Urinary bladder (tissue), 4 donors: ENCODE results near the gene IRF5. TPM values are rescaled to one million over a fixed set of nuclear protein-coding genes. Genes with fewer than 3 reads are reported as not detected.

ENCODE experiments used
- DNase-seq: peaks from one replicate; pipeline ENCODE4 v3.0.0-alpha.2; 2015; ENCODE audit errors: extremely low spot score
- H3K27ac ChIP-seq: one replicate; pipeline ENCODE4 v1.5.1; 2013; ENCODE audit warnings: low read depth, mild to moderate bottlenecking, moderate library complexity
- H3K36me3 ChIP-seq: one replicate; pipeline ENCODE4 v1.6.1; 2013; ENCODE audit warnings: mild to moderate bottlenecking, moderate library complexity; ENCODE audit not compliant: insufficient read depth
- H3K4me1 ChIP-seq: one replicate; pipeline ENCODE4 v1.6.1; 2013; ENCODE audit warnings: mild to moderate bottlenecking, moderate library complexity; ENCODE audit not compliant: insufficient read depth
- H3K4me3 ChIP-seq: one replicate; pipeline ENCODE4 v1.5.1; 2013; ENCODE audit warnings: low read depth, low read length
- WGBS: extraction: QIAGEN DNeasy Blood & Tissue Kit; methylation state at CpG from one replicate; pipeline ENCODE4 v1.1.7; 2013; 5-methylcytosine and 5-hydroxymethylcytosine counted together
- polyA plus RNA-seq: library from polyadenylated mRNA; stranded (reverse); fragments of 200-250 nt; gene quantifications from one replicate; pipeline ENCODE4 v1.2.3, GENCODE V29; 2013
- total RNA-seq: library from RNA; depleted of rRNA; stranded (reverse); fragments of >200 nt; gene quantifications from one replicate; pipeline ENCODE4 v1.2.3, GENCODE V29; 2014
- donor health status: healthy with polysubstance abuse.
- donor health status: healthy.

IRF5 gene
- total and polyA plus RNA-seq, 2 donors: 5.0 to 5.3 TPM

- H3K4me1 ChIP-seq: no peaks in the 10 kb centered on the region
- no peak overlapping the region for H3K4me3 ChIP-seq
- WGBS: 78% methylated on average over 16 of the region's 16 CpGs
- no peaks in the 10 kb centered on the region for H3K36me3 ChIP-seq
- DNase-seq: no peak
- H3K27ac ChIP-seq: no peak overlapping the region
Observed at GRCh38 chr7:128922496-128923410, 15.0 kb upstream of the IRF5 start.

GRCh38 chr7:128923411-128923800 is 14.3 kb upstream of the IRF5 start:
- 80% methylated on average over 5 of the region's 5 CpGs for WGBS
- no peak for DNase-seq
- H3K4me3 ChIP-seq: no peak overlapping the region
- no peak overlapping the region for H3K27ac ChIP-seq
- H3K4me1 ChIP-seq: no peaks in the 10 kb centered on the region
- no peaks in the 10 kb centered on the region for H3K36me3 ChIP-seq

- DNase-seq: no peak
- no peak overlapping the region for H3K4me3 ChIP-seq
- no peaks in the 10 kb centered on the region for H3K36me3 ChIP-seq
- no peak overlapping the region for H3K27ac ChIP-seq
- 79% methylated on average over 8 of the region's 8 CpGs for whole genome bisulfite sequencing
- no peaks in the 10 kb centered on the region for H3K4me1 ChIP-seq
Observed at GRCh38 chr7:128924707-128925588, 12.8 kb upstream of the IRF5 start.

DNA sequence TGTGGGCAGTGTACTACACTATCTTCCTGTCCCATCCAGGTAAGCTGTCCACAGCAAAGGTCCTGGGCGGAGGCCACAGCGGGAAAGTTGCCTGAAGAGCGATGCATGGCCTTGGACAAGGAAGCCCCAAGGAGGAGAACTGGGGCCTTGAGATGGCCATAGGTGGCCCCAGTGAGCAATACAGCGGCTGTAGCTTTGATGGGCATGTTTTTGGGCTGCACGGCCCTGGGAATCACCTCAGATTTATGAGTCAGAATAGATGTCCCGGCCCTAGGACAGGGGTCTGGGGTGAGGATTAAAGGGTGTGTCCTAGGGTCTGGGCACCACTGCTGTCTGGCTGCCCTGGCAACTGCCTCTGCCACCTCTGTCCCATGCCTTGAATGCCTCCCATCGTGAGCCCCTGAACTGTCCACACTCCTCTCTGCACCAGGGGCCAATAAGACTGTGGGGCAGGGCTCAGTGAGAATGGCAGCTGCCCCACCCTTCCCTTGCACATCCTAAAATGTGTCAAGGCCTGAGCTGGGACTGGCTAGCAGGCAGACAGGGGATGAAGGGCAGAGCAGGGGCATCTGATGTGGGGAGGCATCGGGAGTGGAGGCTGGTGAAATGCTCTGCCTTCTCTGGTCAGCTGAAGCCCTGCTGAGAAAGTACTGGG is 9.4 kb upstream of the IRF5 start:
- no peaks in the 10 kb centered on the region for H3K4me1 ChIP-seq
- H3K4me3 ChIP-seq: no peak overlapping the region
- WGBS: 95% methylated on average over 8 of the region's 8 CpGs
- no peak overlapping the region for H3K27ac ChIP-seq
- DNase-seq: no peak
- H3K36me3 ChIP-seq: no peaks in the 10 kb centered on the region

GRCh38 chr7:128928882-128929788 is 8.6 kb upstream of the IRF5 start:
- H3K27ac ChIP-seq: no peak overlapping the region
- WGBS: 82% methylated on average over 14 of the region's 14 CpGs
- H3K4me3 ChIP-seq: no peak overlapping the region
- no peaks in the 10 kb centered on the region for H3K36me3 ChIP-seq
- no peak for DNase-seq
- H3K4me1 ChIP-seq: no peaks in the 10 kb centered on the region

GRCh38 chr7:128931190-128931798 is 6.4 kb upstream of the IRF5 start:
- no peak for DNase-seq
- Histone ChIP-seq H3K4me1 (no peaks in the 10 kb centered on the region), H3K27ac (no peak overlapping the region), H3K4me3 (no peak overlapping the region), H3K36me3 (no peaks in the 10 kb centered on the region)
- WGBS: 89% methylated on average over 18 of the region's 18 CpGs

DNA sequence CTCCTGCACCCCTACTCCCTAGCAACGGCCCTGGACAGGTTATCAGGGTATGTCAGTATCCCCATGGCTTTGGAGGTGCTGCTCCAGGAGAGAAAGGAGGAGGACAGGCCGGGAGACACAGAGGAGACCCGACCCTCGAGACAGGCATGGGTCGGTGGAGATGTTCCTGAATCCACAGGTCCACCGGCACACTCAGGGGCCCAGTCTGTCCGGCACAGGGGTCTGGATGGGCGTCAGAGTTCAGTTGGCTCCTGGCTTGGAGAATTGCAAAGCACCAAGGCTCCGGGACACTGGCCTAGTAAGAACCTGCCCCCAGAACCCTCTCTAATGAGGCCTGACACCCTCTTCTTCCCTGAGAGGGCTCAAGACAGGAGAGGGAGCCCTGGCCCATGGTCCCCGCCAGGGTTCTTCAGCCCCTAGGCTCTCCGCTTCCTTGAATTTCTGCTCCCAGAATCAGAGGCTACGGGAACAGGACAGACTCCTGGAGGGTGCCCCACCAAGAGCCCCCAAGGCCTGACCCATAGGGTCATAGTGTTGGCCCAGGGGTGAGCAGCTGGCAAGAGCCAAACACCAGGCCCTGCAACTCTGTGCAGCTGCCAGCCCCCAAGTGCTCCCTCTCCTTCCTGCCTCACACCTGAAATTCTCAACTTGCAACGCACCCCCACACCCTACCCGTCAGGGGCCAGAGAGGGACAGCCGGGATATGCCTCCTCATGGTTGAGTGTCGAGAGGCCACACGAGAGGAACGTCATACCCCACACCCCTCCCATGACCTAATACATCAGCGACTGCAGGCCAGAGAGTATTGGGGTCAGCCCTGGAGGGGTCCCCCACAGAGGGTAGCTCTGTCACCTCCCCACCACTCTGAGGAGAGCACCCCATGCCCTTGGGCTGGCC is 5.5 kb upstream of the IRF5 start:
- WGBS: 92% methylated on average over 19 of the region's 19 CpGs
- Histone ChIP-seq H3K4me1 (no peaks in the 10 kb centered on the region), H3K36me3 (no peaks in the 10 kb centered on the region), H3K4me3 (no peak overlapping the region), H3K27ac (no peak overlapping the region)
- no peak for DNase-seq

- Histone ChIP-seq H3K36me3 (no peaks in the 10 kb centered on the region), H3K4me3 (no peak overlapping the region), H3K27ac (no peak overlapping the region), H3K4me1 (no peaks in the 10 kb centered on the region)
- 66% methylated on average over 4 of the region's 4 CpGs for WGBS
- no peak for DNase-seq
Observed at GRCh38 chr7:128932862-128933179, 4.9 kb upstream of the IRF5 start.

GRCh38 chr7:128933180-128933891 is 4.4 kb upstream of the IRF5 start:
- H3K27ac ChIP-seq: no peak overlapping the region
- no peaks in the 10 kb centered on the region for H3K36me3 ChIP-seq
- DNase-seq: no peak
- WGBS: 57% methylated on average over 15 of the region's 15 CpGs
- no peak overlapping the region for H3K4me3 ChIP-seq
- no peaks in the 10 kb centered on the region for H3K4me1 ChIP-seq

DNA sequence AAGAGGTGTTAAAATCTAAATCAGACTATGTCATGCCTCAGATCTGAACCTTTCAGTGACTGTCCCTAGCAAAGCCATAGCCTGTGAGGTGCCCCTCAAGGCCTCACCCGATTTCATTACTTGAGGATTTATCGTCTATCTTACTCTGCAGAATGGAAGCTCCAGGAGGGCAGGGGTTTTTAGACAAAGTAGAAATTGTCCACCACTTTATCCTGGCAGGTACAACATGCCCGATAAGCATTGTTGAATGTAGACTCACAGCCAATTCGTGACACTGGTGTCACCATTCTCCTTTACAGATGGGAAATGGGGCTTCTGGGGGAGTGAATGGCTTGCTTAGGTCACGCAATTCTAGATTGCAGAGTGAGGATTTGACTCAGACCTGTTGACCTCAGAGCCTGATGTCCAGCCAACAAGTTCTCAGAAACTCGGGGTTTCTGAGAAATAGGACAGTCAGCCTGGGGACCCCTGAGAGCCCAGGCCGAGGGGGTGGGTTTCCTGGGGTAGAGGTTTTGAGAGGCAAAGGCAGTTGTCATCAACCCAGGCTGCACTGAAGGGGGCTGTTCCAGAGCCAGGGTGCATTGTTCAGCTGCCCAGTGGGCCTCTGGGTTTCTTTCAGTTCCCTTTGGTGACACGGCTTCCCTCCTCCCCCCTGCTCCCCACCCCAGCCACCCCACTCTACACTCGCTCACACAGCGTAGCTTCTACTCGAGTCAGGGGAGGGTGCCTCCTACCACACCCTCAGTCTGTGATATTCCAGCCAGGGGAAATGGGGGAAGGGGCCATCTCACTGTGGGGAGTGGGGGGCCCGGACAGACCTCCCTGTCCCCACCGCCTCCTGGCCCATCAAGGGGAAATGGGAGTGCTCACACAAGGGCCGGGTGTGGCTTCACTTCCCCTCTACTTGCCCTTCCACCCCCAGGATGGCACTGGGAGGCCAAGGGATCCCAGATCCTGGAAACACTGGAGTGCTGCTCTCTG is 3.1 kb upstream of the IRF5 start:
- WGBS: 72% methylated on average over 14 of the region's 14 CpGs
- no peak for DNase-seq
- Histone ChIP-seq H3K4me3 (no peak overlapping the region), H3K27ac (no peak overlapping the region), H3K4me1 (peaks cover 1% of the 10 kb centered on the region), H3K36me3 (no peaks in the 10 kb centered on the region)

GRCh38 chr7:128935342-128935730 is 2.4 kb upstream of the IRF5 start:
- H3K4me3 ChIP-seq: no peak overlapping the region
- WGBS: 29% methylated on average over 6 of the region's 6 CpGs
- H3K36me3 ChIP-seq: no peaks in the 10 kb centered on the region
- H3K4me1 ChIP-seq: peaks cover 1% of the 10 kb centered on the region
- no peak for DNase-seq
- no peak overlapping the region for H3K27ac ChIP-seq
